Skin epidermis (tissue), 12 donors: ENCODE data around the gene MORN1.
A peak's percentile ranks its signal among the peaks of the same experiment; 100 is the strongest.

ENCODE experiments used
- H3K27ac ChIP-seq, 21 experiments: fragments of 200-600 bp; sonication (generic) in 11 of 21; one replicate each; pipeline ENCODE4 v1.5.0; 2020; ENCODE audit warnings: mild to moderate bottlenecking in 3 of 21, inconsistent platforms in 2 of 21, moderate library complexity in 2 of 21
- H3K4me3 ChIP-seq, 7 experiments: fragments of 200-600 bp; sonication (generic) in 2 of 7; one replicate each; pipeline ENCODE4 v1.5.0; 2020; ENCODE audit warnings: inconsistent platforms in 2 of 7, mild to moderate bottlenecking in 2 of 7, moderate library complexity in 1 of 7

MORN1 gene

GRCh38 chr1:2426540-2426939 is 35.2 kb upstream of the MORN1 start:
- peak overlapping the region in 1 of 21 experiments; percentile 33 for H3K27ac ChIP-seq
- no peak overlapping the region for H3K4me3 ChIP-seq

- Histone ChIP-seq H3K4me3 (no peak overlapping the region), H3K27ac (no peak overlapping the region)
Observed at GRCh38 chr1:2425892-2426291, 34.5 kb upstream of the MORN1 start.

GRCh38 chr1:2422523-2422922 is 31.2 kb upstream of the MORN1 start:
- Histone ChIP-seq H3K4me3 (no peak overlapping the region), H3K27ac (no peak overlapping the region)

- H3K4me3 ChIP-seq: no peak overlapping the region
Observed at GRCh38 chr1:2419416-2419815, 28.1 kb upstream of the MORN1 start.

GRCh38 chr1:2418791-2419320 is 27.5 kb upstream of the MORN1 start:
- Histone ChIP-seq H3K4me3 (no peak overlapping the region), H3K27ac (no peak overlapping the region)

More at GRCh38 chr1:2419416-2419815, 28.1 kb upstream of the MORN1 start:
- H3K27ac ChIP-seq: no peak overlapping the region

- peak overlapping the region in 1 of 21 experiments; percentile 44 for H3K27ac ChIP-seq
- no peak overlapping the region for H3K4me3 ChIP-seq
Observed at GRCh38 chr1:2417833-2418225, 26.5 kb upstream of the MORN1 start.

GRCh38 chr1:2417083-2417832 is 25.9 kb upstream of the MORN1 start:
- H3K27ac ChIP-seq: peak overlapping the region in 16 of 21 experiments; percentile 44 to 89 (median 80)
- H3K4me3 ChIP-seq: peak overlapping the region in 3 of 7 experiments; percentile 20 to 36 (median 36)

- H3K4me3 ChIP-seq: peak overlapping the region; percentile 20 to 36 (median 29)
- H3K27ac ChIP-seq: peak overlapping the region in 20 of 21 experiments; percentile 1 to 89 (median 72)
Observed at GRCh38 chr1:2416403-2416802, 25.0 kb upstream of the MORN1 start.

- Histone ChIP-seq H3K27ac (peak overlapping the region in 19 of 21 experiments; percentile 38 to 89 (median 74)), H3K4me3 (peak overlapping the region; percentile 20 to 36 (median 29))
Observed at GRCh38 chr1:2415801-2416208, 24.5 kb upstream of the MORN1 start.

- Histone ChIP-seq H3K4me3 (peak overlapping the region in 2 of 7 experiments; percentile 29 to 36), H3K27ac (peak overlapping the region in 12 of 21 experiments; percentile 38 to 89 (median 83))
Observed at GRCh38 chr1:2415337-2415736, 24.0 kb upstream of the MORN1 start.

GRCh38 chr1:2414297-2414958 is 23.1 kb upstream of the MORN1 start:
- Histone ChIP-seq H3K27ac (peak overlapping the region in 10 of 21 experiments; percentile 26 to 99 (median 87)), H3K4me3 (peak overlapping the region in 2 of 7 experiments; percentile 3 to 4)

- Histone ChIP-seq H3K27ac (peak overlapping the region; percentile 55 to 99 (median 93)), H3K4me3 (peak overlapping the region; percentile 59 to 99 (median 95))
Observed at GRCh38 chr1:2413495-2414296, 22.3 kb upstream of the MORN1 start.

- Histone ChIP-seq H3K27ac (peak overlapping the region; percentile 55 to 99 (median 93)), H3K4me3 (peak overlapping the region; percentile 59 to 99 (median 95))
Observed at GRCh38 chr1:2412773-2413494, 21.6 kb upstream of the MORN1 start.

- peak within 1 kb of the TSS; percentile 59 to 99 (median 95) for H3K4me3 ChIP-seq
- H3K27ac ChIP-seq: peak within 1 kb of the TSS; percentile 64 to 99 (median 93)
Observed at GRCh38 chr1:2412395-2412772, 21.0 kb upstream of the MORN1 start, which contains the start of gene PEX10. TSS of gene PEX10 (minus strand) at chr1:2412564. CDS start at chr1:2412502, 62 bp downstream.

- H3K4me3 ChIP-seq: peak overlapping the region; percentile 59 to 99 (median 95)
- peak overlapping the region; percentile 64 to 99 (median 93) for H3K27ac ChIP-seq
Observed at GRCh38 chr1:2411801-2412394, 20.5 kb upstream of the MORN1 start.

GRCh38 chr1:2409745-2410144 is 18.4 kb upstream of the MORN1 start:
- no peak overlapping the region for H3K27ac ChIP-seq
- no peak overlapping the region for H3K4me3 ChIP-seq

GRCh38 chr1:2408859-2409276 is 17.5 kb upstream of the MORN1 start:
- Histone ChIP-seq H3K27ac (no peak overlapping the region), H3K4me3 (no peak overlapping the region)

GRCh38 chr1:2408456-2408855 is 17.1 kb upstream of the MORN1 start:
- H3K4me3 ChIP-seq: no peak overlapping the region

GRCh38 chr1:2407991-2408275 is 16.6 kb upstream of the MORN1 start:
- no peak overlapping the region for H3K4me3 ChIP-seq
- H3K27ac ChIP-seq: no peak overlapping the region

More at GRCh38 chr1:2408456-2408855, 17.1 kb upstream of the MORN1 start:
- no peak overlapping the region for H3K27ac ChIP-seq
